Stimulated activated CD4-positive, alpha-beta T cell treated with anti-CD3 and anti-CD28 coated beads, Interleukin-12 subunit alpha, Interleukin-12 subunit beta, amount 100 ng/mL, for 4 hours (primary cell): Measurements from ENCODE around the gene SLC24A3.

ENCODE experiments used
- DNase-seq: peaks from one replicate; pipeline ENCODE4 v3.0.0-alpha.2; 2020

Gene SLC24A3

DNA sequence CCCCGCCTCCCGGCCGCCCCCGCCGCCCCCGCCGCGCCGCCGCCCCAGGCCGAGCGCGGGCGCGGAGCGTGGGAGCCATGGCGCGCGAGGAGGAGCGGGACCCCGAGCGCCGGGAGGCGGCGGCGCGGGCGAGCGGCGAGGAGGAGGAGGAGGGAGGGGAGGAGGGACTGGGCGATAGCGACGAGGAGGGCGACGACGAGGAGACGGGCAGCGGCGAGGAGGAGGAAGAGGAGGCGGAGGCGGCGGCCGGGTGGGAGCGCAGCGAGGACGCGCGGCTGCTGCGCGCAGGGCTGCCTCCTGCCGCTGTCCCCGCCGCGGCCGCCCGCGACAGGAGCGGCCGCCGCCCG, at the start of gene SLC24A3:
Gene SLC24A3 (plus strand): TSS at position 174 of the 347 bp plus-strand sequence.
- no peak for DNase-seq

- no peak for DNase-seq
Observed at GRCh38 chr20:19170148-19170547, 42.3 kb upstream of the SLC24A3 start.

DNA sequence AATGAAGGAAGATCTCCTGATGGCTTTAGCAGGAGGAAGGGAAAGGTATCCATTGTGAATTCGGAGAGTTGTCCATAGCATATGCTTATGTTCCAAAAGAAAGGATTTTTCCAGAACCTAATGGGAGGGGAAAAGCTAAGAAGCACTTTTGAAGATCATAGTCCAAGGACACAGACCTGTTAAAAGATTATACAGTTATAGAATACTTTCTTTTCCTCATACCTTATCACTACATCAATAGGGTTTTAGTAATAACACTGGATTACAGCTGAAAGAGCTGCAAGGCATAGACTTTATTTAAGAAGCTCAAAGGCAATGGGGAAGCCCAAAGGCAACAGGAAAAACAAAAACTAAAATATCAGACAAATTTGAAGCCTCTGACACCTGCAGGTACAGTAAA, 39.8 kb upstream of the SLC24A3 start:
- DNase-seq, result no peak

DNA sequence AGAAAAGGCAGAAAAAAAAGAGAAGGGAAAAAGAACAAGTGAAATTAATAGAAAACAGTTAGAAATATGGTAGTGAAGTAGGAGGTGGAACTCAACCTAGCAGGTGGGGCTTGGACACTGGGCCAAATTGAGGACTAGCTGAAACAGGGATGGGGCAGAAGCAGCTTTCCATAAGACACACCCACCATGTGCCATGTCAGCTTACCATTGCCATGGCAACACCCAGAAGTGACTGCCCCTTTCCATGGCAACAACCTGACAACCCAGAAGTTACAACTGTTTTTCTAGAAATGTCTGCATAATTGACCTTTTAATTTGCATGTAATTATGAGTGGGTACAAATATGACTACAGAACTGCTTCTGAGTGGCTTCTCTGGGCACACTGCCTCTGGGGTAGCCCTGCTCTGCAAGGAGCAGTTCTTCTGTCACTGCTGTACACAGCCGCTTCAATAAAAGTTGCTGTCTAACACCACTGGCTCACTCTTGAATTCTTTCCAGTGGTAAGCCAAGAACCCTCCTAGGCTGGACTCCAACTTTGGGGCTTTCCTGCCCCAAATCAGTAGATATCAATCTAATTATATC, 35.9 kb upstream of the SLC24A3 start:
- no peak for DNase-seq

GRCh38 chr20:19181552-19181951, 30.9 kb upstream of the SLC24A3 start:
- DNase-seq, result no peak

DNA sequence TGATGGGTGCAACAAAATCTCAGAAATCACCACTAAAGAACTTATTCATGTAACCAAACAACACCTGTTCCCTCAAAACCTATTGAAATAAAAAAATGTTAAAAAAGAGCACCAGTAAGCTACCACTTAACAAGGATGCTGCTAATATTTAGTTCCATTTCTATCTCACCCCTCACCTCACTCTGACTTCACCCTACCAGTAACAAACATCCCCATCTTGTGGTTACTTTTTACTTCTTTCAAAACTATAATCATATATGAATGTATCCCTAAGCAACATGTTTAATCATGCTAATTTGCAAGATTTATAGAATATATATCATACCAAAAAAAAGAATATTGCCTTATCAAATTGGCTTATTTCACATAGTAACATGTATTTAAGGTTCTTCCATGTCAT, 27.4 kb upstream of the SLC24A3 start:
- DNase-seq, result no peak

DNA sequence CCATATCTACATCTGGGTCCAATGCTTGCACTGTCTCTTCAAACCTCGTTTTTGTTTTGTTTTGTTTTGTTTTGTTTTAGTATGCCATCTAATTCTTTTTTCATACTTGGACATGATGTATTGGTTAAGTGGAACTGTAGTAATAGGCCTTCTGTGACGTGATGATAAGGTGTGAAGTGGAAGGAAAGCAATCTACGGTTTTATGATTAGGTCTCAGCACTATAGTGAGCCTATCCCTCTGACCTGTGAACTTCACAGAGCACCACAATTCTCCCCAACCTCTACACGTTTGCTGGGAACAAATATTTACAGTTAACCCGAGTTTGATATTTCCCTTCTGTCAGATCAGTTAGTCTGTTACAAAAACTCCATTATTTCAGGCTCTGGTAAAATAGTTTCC, 19.1 kb upstream of the SLC24A3 start:
- DNase-seq, result no peak

GRCh38 chr20:19205981-19206396, 6.5 kb upstream of the SLC24A3 start:
- DNase-seq, result peak; percentile 61

DNA sequence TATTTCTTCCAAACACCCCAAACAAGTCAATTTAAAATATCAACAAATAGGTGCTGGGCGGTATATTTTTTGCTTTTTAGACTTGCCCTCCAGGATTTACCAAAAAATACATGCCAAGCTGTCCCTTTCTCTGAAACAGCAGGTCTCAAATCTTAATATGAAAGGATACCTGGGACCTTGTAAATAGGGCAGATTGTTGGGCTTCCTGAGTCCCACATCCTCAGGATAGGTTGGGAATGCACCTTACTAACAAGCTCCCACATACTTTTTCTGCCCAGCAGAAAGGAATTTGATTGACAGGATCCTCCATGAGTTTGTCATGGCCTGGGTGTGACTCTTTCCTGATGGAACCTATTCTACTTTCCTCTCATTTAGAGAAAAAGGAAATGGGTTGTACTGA, 4.9 kb upstream of the SLC24A3 start:
- no peak for DNase-seq

DNA sequence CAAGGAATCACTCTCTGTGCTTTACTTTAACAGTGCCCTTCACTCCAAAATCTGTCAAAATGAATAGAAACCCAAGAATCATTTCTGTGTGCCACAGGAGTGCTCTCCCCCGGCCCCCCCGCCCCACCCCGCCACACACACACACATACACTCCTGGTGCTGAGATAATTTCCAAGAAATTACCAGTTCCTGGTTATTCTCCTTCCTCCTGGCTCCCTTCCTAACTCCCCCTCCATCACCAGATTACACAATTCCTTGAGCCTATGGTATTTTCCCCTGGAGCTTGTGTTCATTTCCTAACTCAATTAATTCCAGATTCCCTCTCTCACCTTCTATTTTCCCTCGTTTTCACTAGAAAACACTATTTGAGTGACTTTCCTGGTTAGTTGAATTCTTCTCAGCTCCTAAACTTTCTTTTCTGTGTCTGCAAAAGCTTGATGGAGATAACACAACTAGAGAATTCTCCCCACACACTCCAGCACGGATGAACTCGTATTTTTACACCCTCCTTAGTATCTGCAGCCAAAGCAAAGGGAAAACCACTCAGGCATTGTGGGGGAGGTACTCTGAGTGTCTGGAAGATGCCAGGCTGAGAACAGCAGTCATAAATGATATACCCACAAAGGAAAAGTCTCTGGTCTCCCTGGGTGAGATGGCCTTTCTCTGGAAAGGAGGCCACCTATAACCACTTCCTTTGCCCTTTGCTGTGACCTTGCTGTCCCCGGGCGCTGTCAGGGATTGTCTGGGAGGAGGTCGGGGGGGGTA, 1.9 kb upstream of the SLC24A3 start:
- DNase-seq, result no peak

DNA sequence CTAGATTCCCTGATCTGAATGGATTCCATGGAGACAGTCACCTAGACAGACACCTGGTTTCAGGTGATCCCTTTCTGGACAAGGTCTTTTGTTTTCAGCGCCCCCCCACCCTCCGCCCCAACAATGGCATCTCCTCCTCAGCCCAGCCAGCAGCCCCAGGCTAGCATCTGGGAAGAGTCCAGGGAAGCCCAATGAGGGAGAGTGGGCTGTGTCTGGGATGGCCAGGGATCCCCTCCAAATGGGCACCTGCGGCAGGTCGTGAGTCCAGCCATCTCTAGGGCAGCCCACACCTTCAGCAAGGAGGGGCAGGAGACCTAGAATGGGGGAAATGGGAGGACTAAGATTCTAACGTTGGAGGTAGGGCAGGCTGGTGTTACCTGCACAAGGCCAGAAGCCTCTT, 1.2 kb upstream of the SLC24A3 start:
- DNase-seq, result no peak

DNA sequence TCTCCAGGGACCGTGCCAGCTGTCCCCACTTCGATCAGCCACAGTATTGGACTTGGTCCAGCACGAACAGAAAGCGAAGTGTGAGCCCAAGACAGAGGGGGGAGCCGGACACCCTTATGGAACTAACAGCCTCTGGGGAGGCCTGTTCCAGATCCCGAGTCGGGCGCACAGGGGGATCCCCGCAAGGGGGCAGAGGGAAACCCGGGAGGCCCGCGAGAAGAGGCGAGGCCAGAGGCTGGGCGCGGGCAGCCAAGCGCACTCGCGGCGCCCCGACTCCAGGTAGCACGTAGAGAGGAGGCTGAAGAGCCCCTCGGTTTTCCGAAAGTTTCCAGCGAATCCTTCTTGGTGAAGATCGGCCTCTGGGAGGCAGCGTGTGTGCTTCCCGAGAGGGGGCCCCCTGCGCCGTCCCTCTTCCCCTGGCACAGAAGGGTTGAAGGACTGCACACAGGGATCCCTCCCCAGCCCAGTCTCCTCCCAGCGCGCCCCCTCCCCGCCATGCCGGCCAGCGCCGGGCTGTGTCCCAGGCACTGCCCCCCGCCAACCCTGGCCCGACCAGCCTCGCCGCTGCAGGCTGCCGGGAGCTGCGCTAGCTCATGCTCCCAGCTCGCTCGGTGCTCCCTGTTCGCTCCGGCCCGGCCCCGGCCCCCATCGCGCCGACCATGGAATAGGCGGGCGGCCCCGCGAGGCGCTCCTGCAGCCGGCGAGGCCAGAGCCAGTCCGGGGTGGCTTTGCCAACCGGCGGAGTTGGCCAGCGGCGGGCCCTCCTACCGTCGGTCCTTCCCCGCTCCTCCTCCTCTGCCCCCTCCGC, 577 bp upstream of the SLC24A3 start:
- DNase-seq, result no peak

DNA sequence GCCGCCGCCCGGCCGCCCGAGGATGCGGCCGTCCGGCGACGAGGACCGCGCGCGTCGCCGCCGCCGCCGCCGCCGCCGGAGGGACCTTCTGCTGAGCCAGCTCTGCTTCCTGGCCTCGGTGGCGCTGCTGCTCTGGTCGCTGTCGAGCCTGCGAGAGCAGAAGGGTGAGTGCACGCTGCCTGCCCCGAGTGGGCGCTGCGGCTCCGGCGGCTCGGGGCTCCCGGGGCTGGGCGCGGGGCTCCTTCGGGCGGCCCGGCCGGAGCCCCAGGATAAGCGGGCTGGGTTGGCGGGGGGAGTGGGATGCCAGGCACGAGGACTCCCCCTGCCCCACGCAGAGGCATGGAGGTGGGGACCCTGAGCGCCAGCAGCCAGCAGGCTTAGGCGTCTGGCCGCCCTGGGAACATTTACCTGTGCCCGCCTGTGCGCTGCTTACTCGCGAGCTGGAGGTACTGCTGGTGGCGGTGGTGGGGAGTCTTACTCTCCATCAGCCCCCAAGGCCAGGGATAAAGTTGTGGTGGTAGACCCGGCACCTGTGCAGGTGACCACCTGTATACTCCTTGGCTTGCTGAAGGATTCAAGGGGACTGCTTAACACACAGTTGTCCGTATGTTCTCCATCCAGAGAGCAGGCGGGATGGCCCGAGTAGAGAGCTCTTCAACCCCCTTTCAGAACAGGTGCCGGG, 520 bp downstream of the SLC24A3 start:
- DNase-seq, result no peak

GRCh38 chr20:19213946-19214490, 1.6 kb downstream of the SLC24A3 start:
- DNase-seq, result no peak

GRCh38 chr20:19218411-19218810, 6.0 kb downstream of the SLC24A3 start:
- DNase-seq, result no peak

GRCh38 chr20:19222520-19223040, 10.1 kb downstream of the SLC24A3 start:
- DNase-seq, result no peak

GRCh38 chr20:19223640-19224039, 11.2 kb downstream of the SLC24A3 start:
- DNase-seq, result no peak

DNA sequence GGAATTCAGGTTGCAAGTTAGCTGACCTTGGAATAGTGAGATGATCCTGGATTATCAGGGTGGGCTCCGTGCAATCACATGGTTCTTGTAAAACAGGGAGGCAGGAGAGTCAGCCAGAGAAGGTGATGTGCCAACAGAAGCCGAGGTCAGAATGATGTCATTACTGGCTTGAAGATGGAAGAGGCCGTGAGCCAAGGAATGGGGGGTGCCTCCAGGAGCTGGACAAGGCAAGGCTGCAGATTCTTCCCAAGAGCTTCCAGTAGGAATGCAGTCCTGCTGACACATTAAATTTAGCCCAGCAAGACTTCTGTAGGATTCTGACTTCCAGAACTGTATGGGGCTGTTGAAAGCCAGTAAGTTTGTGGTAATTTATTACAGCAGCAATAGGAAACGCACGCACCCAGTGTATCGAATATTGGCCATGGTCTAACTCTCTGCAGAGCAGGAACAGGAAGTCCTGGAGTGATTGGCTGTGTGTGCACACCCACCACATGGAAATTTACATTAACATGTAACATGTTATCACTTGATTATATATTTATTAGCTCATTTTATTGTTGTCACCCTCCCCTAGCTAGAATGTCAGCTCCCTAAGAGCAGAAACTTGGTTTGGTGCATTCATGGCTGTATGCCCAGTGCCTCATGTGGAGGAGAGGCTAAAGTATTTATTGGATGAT, 19.1 kb downstream of the SLC24A3 start:
- DNase-seq, result no peak

DNA sequence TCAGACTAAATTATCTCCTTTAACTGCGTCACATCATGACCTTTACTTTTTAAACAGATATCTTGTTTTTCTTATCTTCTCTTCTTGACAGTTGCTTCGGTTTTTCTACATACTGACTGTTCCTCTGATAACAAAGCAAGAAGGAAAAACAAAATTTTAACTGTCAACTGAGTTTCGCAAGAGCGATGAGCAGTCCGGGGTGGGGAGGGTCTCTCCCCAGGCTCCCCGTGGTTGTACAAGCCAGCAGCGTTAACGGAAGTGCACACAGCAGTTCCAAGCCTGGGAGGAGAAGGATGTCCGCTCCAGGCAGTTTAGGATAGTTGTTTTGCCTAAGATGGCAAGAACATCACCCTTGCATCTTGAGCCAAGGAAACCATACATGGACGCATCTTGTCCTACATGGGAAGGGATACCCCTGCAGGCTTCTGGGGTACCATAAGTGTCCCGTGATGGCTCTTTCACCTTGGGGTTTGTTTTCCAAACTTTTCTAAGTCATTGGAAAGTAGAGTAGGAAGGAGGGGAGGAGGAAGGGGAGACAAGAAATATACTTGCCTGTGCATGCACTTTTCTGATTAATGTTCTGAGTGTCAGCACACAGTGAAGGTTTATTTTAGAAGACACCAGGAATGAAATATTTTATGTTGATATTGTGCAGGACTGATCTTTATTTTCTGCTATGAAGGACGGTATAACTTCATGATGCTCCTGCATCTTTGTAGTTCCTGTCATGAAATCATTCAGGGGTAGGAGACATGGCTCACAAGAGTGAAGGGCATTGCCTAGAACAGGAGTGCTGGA, 20.8 kb downstream of the SLC24A3 start:
- DNase-seq, result no peak

- no peak for DNase-seq
Observed at GRCh38 chr20:19236371-19237055, 24.1 kb downstream of the SLC24A3 start.

- no peak for DNase-seq
Observed at GRCh38 chr20:19241440-19241839, 29.0 kb downstream of the SLC24A3 start.
